Ammon's horn (tissue), 1 donor: Measurements from ENCODE around the gene FAR1.
"Not testable (repeated sequence)": the region's sequence is repeated elsewhere in the genome, so short reads cannot be mapped to it uniquely, and the experiment has no call there.

Experiments used
- DNase-seq: peaks from one replicate; pipeline ENCODE4 v3.0.0-alpha.2; 2016; ENCODE audit warnings: low spot score

FAR1 gene

GRCh38 chr11:13705710-13706109, 37.2 kb downstream of the FAR1 start:
- DNase-seq = no peak

- DNase-seq = no peak
These were observed 45.5 kb downstream of the FAR1 start for GRCh38 chr11:13713982-13714381.

- DNase-seq = no peak
These were observed 48.9 kb downstream of the FAR1 start for GRCh38 chr11:13717331-13717730.

- DNase-seq = no peak
These were observed 49.9 kb downstream of the FAR1 start for GRCh38 chr11:13718394-13718793.

- no peak for DNase-seq
These were observed 52.5 kb downstream of the FAR1 start for GRCh38 chr11:13720940-13721339.

GRCh38 chr11:13721760-13722159, 53.3 kb downstream of the FAR1 start:
- no peak for DNase-seq

GRCh38 chr11:13726456-13726855, 58.0 kb downstream of the FAR1 start:
- no peak for DNase-seq

- no peak for DNase-seq
These were observed 59.6 kb downstream of the FAR1 start for GRCh38 chr11:13728076-13728475.

GRCh38 chr11:13734530-13734929, 66.1 kb downstream of the FAR1 start:
- DNase-seq = no peak

- DNase-seq = no peak
These were observed 76.7 kb downstream of the FAR1 start for GRCh38 chr11:13745165-13745564.

- DNase-seq = not testable (repeated sequence)
These were observed 84.8 kb downstream of the FAR1 start for GRCh38 chr11:13753316-13753715.

- no peak for DNase-seq
These were observed 90.6 kb downstream of the FAR1 start for GRCh38 chr11:13759050-13759449.

GRCh38 chr11:13760115-13760514, 91.6 kb downstream of the FAR1 start:
- DNase-seq = no peak

- DNase-seq = no peak
These were observed 92.8 kb downstream of the FAR1 start for GRCh38 chr11:13761250-13761649.

- DNase-seq = no peak
These were observed 93.2 kb downstream of the FAR1 start for GRCh38 chr11:13761716-13762115.

- DNase-seq = no peak
These were observed 94.2 kb downstream of the FAR1 start for GRCh38 chr11:13762718-13763117.

- no peak for DNase-seq
These were observed 94.9 kb downstream of the FAR1 start for GRCh38 chr11:13763341-13763740.

GRCh38 chr11:13765886-13766285, 97.4 kb downstream of the FAR1 start:
- no peak for DNase-seq

- DNase-seq = no peak
These were observed 99.0 kb downstream of the FAR1 start for GRCh38 chr11:13767471-13767870.

- no peak for DNase-seq
These were observed 100.7 kb downstream of the FAR1 start for GRCh38 chr11:13769188-13769587.

GRCh38 chr11:13771151-13771550, 102.7 kb downstream of the FAR1 start:
- DNase-seq = peak; percentile 31

- DNase-seq = peak; percentile 88
These were observed 104.0 kb downstream of the FAR1 start for GRCh38 chr11:13772223-13773046.

- no peak for DNase-seq
These were observed 107.0 kb downstream of the FAR1 start for GRCh38 chr11:13775471-13775870.
